WTC11 (cell line): ENCODE data around the gene FASTKD3. TPM values are rescaled to one million over a fixed set of nuclear protein-coding genes. Genes with fewer than 3 reads are reported as not detected.

ENCODE experiments used
- CBFB ChIP-seq: sonication (generic); formaldehyde crosslinking; IDR thresholded peaks from 2 replicates; pipeline ENCODE4 v1.8.1; 2022; ENCODE audit warnings: mild to moderate bottlenecking, low read depth, missing genetic modification reagents
- ELF4 ChIP-seq: sonication (generic); formaldehyde crosslinking; IDR thresholded peaks from 2 replicates; pipeline ENCODE4 v1.8.1; 2022; ENCODE audit warnings: low read depth, mild to moderate bottlenecking, moderate library complexity, missing genetic modification reagents
- EMX1 ChIP-seq: fragments of 250-450 bp; sonication (Bioruptor Pico); IDR thresholded peaks from 2 replicates; pipeline ENCODE4 v1.8.0; 2021; ENCODE audit warnings: mild to moderate bottlenecking
- ESRRA ChIP-seq: sonication (generic); formaldehyde crosslinking; IDR thresholded peaks from 2 replicates; pipeline ENCODE4 v1.8.1; 2022; ENCODE audit warnings: mild to moderate bottlenecking, missing genetic modification reagents, borderline replicate concordance
- FOXJ3 ChIP-seq: sonication (generic); formaldehyde crosslinking; IDR thresholded peaks from 2 replicates; pipeline ENCODE4 v1.9.0; 2021; ENCODE audit warnings: missing genetic modification reagents, mild to moderate bottlenecking, borderline replicate concordance
- GABPB1 ChIP-seq: sonication (generic); formaldehyde crosslinking; IDR thresholded peaks from 2 replicates; pipeline ENCODE4 v1.8.1; 2023; ENCODE audit warnings: mild to moderate bottlenecking, missing genetic modification reagents
- JUN ChIP-seq: sonication (generic); formaldehyde crosslinking; IDR thresholded peaks from 2 replicates; pipeline ENCODE4 v1.8.0; 2023; ENCODE audit warnings: mild to moderate bottlenecking, missing genetic modification reagents
- NFYB ChIP-seq: sonication (generic); formaldehyde crosslinking; conservative IDR thresholded peaks from 2 replicates; pipeline ENCODE4 v1.8.0; 2022; ENCODE audit warnings: low read depth, missing genetic modification reagents
- NR2C2 ChIP-seq: sonication (generic); formaldehyde crosslinking; IDR thresholded peaks from 2 replicates; pipeline ENCODE4 v1.8.0; 2022; ENCODE audit warnings: mild to moderate bottlenecking, missing genetic modification reagents
- OVOL2 ChIP-seq: fragments of 250-450 bp; sonication (Bioruptor Pico); IDR thresholded peaks from 2 replicates; pipeline ENCODE4 v1.9.0; 2021; ENCODE audit warnings: mild to moderate bottlenecking, borderline replicate concordance
- RELA ChIP-seq: sonication (generic); formaldehyde crosslinking; IDR thresholded peaks from 2 replicates; pipeline ENCODE4 v1.8.1; 2022; ENCODE audit warnings: missing genetic modification reagents, mild to moderate bottlenecking, borderline replicate concordance
- SMAD3 ChIP-seq: sonication (generic); formaldehyde crosslinking; IDR thresholded peaks from 2 replicates; pipeline ENCODE4 v1.8.0; 2022; ENCODE audit warnings: missing genetic modification reagents, mild to moderate bottlenecking, borderline replicate concordance
- SMAD4 ChIP-seq: sonication (generic); formaldehyde crosslinking; IDR thresholded peaks from 2 replicates; pipeline ENCODE4 v1.8.0; 2022; ENCODE audit warnings: mild to moderate bottlenecking, missing genetic modification reagents
- ZNF121 ChIP-seq: sonication (generic); formaldehyde crosslinking; IDR thresholded peaks from 2 replicates; pipeline ENCODE4 v1.8.0; 2023; ENCODE audit warnings: missing genetic modification reagents
- ZNF263 ChIP-seq: sonication (generic); formaldehyde crosslinking; IDR thresholded peaks from 2 replicates; pipeline ENCODE4 v1.8.1; 2022; ENCODE audit warnings: low read depth, mild to moderate bottlenecking, moderate library complexity, missing genetic modification reagents
- ZNF416 ChIP-seq: fragments of 250-450 bp; sonication (Bioruptor Pico); IDR thresholded peaks from 2 replicates; pipeline ENCODE4 v1.9.0; 2021; ENCODE audit warnings: mild to moderate bottlenecking, inconsistent platforms
- ZNF423 ChIP-seq: fragments of 250-450 bp; sonication (Bioruptor Pico); IDR thresholded peaks from 2 replicates; pipeline ENCODE4 v2.1.2; 2022; ENCODE audit warnings: mild to moderate bottlenecking, moderate library complexity
- total RNA-seq: library from RNA; stranded (reverse); gene quantifications from 3 replicates; pipeline ENCODE4 v1.2.3, GENCODE V29; 2021
- TF ChIP-seq, protein P1 (sequence below): fragments of 250-450 bp; sonication (Bioruptor Pico); IDR thresholded peaks from 2 replicates; pipeline ENCODE4 v1.9.0; 2021; ENCODE audit warnings: mild to moderate bottlenecking, borderline replicate concordance
- TF ChIP-seq, protein P2 (sequence below): sonication (generic); formaldehyde crosslinking; IDR thresholded peaks from 2 replicates; pipeline ENCODE4 v1.8.1; 2023; ENCODE audit warnings: mild to moderate bottlenecking, missing genetic modification reagents, borderline replicate concordance
- TF ChIP-seq, protein P3 (sequence below): sonication (generic); formaldehyde crosslinking; IDR thresholded peaks from 2 replicates; pipeline ENCODE4 v1.8.0; 2023; ENCODE audit warnings: missing genetic modification reagents
- TF ChIP-seq, protein P4 (sequence below): fragments of 250-450 bp; sonication (Bioruptor Pico); IDR thresholded peaks from 2 replicates; pipeline ENCODE4 v1.9.0; 2021; ENCODE audit warnings: mild to moderate bottlenecking
- TF ChIP-seq, protein P5 (sequence below): fragments of 250-450 bp; sonication (Bioruptor Pico); IDR thresholded peaks from 2 replicates; pipeline ENCODE4 v1.9.0; 2021; ENCODE audit warnings: mild to moderate bottlenecking
- TF ChIP-seq, protein P6 (sequence below): sonication (generic); formaldehyde crosslinking; IDR thresholded peaks from 2 replicates; pipeline ENCODE4 v1.8.0; 2023; ENCODE audit warnings: missing genetic modification reagents, mild to moderate bottlenecking, borderline replicate concordance

The FASTKD3 gene
- total RNA-seq, 1 experiment from 2014 or later: 8.7 TPM

DNA sequence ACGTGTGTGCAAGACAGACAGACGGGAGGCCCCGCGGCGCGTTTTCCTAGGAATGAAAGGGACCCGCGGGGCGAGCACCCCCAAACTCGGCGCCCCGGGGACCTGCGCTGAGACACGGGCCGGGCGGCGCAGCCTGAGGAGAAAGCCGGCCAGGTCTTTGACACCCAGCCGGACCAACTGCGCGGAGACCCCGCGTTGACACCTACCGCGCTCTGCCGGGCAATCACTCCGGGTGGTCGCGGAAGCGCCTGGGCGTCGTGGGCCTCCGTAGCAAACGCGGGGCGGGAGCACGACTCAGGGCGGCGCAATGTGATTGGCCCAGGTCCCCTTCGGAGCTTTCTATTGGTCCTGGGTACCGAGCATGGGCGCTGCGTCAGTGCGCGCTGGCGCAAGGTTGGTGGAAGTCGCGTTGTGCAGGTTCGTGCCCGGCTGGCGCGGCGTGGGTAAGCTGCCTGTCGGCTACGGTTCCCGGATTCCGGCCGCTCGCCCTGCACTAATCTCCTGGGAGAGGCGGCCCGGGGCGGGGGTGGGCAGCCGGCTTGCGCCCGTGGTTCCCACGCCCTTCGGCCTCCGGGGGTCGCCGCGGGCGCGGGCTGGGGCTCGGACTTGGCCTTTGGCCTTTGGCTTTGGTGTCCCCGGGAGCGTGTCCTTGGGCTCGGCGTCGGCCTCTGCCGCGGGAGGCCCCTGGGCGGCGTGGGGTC, at the start of gene FASTKD3, which contains the start of gene MTRR (continued):
- TF ChIP-seq, protein P1, sequence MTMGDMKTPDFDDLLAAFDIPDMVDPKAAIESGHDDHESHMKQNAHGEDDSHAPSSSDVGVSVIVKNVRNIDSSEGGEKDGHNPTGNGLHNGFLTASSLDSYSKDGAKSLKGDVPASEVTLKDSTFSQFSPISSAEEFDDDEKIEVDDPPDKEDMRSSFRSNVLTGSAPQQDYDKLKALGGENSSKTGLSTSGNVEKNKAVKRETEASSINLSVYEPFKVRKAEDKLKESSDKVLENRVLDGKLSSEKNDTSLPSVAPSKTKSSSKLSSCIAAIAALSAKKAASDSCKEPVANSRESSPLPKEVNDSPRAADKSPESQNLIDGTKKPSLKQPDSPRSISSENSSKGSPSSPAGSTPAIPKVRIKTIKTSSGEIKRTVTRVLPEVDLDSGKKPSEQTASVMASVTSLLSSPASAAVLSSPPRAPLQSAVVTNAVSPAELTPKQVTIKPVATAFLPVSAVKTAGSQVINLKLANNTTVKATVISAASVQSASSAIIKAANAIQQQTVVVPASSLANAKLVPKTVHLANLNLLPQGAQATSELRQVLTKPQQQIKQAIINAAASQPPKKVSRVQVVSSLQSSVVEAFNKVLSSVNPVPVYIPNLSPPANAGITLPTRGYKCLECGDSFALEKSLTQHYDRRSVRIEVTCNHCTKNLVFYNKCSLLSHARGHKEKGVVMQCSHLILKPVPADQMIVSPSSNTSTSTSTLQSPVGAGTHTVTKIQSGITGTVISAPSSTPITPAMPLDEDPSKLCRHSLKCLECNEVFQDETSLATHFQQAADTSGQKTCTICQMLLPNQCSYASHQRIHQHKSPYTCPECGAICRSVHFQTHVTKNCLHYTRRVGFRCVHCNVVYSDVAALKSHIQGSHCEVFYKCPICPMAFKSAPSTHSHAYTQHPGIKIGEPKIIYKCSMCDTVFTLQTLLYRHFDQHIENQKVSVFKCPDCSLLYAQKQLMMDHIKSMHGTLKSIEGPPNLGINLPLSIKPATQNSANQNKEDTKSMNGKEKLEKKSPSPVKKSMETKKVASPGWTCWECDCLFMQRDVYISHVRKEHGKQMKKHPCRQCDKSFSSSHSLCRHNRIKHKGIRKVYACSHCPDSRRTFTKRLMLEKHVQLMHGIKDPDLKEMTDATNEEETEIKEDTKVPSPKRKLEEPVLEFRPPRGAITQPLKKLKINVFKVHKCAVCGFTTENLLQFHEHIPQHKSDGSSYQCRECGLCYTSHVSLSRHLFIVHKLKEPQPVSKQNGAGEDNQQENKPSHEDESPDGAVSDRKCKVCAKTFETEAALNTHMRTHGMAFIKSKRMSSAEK (CRISPR knock-in tag): no peak
- TF ChIP-seq, protein P2, sequence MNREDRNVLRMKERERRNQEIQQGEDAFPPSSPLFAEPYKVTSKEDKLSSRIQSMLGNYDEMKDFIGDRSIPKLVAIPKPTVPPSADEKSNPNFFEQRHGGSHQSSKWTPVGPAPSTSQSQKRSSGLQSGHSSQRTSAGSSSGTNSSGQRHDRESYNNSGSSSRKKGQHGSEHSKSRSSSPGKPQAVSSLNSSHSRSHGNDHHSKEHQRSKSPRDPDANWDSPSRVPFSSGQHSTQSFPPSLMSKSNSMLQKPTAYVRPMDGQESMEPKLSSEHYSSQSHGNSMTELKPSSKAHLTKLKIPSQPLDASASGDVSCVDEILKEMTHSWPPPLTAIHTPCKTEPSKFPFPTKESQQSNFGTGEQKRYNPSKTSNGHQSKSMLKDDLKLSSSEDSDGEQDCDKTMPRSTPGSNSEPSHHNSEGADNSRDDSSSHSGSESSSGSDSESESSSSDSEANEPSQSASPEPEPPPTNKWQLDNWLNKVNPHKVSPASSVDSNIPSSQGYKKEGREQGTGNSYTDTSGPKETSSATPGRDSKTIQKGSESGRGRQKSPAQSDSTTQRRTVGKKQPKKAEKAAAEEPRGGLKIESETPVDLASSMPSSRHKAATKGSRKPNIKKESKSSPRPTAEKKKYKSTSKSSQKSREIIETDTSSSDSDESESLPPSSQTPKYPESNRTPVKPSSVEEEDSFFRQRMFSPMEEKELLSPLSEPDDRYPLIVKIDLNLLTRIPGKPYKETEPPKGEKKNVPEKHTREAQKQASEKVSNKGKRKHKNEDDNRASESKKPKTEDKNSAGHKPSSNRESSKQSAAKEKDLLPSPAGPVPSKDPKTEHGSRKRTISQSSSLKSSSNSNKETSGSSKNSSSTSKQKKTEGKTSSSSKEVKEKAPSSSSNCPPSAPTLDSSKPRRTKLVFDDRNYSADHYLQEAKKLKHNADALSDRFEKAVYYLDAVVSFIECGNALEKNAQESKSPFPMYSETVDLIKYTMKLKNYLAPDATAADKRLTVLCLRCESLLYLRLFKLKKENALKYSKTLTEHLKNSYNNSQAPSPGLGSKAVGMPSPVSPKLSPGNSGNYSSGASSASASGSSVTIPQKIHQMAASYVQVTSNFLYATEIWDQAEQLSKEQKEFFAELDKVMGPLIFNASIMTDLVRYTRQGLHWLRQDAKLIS: no peak
- TF ChIP-seq OVOL2 (CRISPR knock-in tag) (no peak), SMAD3 (0 out of 2 replicates have a peak, but pooled peaks have one; percentile 19), SMAD4 (CRISPR knock-in tag) (no peak), ZNF263 (CRISPR knock-in tag) (no peak), RELA (CRISPR knock-in tag) (no peak), JUN (CRISPR knock-in tag) (peak; percentile 67; the same call in 1 of the 2 replicates), ESRRA (CRISPR knock-in tag) (peak; percentile 33; the same call in 1 of the 2 replicates), NR2C2 (no peak), ELF4 (CRISPR knock-in tag) (peak; percentile 57; the same call in 1 of the 2 replicates), ZNF416 (CRISPR knock-in tag) (no peak), FOXJ3 (no peak), NFYB (CRISPR knock-in tag) (peak; percentile 92), GABPB1 (CRISPR knock-in tag) (no peak), EMX1 (CRISPR knock-in tag) (no peak), ZNF423 (CRISPR knock-in tag) (peak; percentile 96), CBFB (no peak), ZNF121 (CRISPR knock-in tag) (no peak)
- TF ChIP-seq, protein P3, sequence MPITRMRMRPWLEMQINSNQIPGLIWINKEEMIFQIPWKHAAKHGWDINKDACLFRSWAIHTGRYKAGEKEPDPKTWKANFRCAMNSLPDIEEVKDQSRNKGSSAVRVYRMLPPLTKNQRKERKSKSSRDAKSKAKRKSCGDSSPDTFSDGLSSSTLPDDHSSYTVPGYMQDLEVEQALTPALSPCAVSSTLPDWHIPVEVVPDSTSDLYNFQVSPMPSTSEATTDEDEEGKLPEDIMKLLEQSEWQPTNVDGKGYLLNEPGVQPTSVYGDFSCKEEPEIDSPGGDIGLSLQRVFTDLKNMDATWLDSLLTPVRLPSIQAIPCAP (CRISPR knock-in tag): no peak
- TF ChIP-seq, protein P4, sequence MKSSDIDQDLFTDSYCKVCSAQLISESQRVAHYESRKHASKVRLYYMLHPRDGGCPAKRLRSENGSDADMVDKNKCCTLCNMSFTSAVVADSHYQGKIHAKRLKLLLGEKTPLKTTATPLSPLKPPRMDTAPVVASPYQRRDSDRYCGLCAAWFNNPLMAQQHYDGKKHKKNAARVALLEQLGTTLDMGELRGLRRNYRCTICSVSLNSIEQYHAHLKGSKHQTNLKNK (CRISPR knock-in tag): no peak
- TF ChIP-seq, protein P5, sequence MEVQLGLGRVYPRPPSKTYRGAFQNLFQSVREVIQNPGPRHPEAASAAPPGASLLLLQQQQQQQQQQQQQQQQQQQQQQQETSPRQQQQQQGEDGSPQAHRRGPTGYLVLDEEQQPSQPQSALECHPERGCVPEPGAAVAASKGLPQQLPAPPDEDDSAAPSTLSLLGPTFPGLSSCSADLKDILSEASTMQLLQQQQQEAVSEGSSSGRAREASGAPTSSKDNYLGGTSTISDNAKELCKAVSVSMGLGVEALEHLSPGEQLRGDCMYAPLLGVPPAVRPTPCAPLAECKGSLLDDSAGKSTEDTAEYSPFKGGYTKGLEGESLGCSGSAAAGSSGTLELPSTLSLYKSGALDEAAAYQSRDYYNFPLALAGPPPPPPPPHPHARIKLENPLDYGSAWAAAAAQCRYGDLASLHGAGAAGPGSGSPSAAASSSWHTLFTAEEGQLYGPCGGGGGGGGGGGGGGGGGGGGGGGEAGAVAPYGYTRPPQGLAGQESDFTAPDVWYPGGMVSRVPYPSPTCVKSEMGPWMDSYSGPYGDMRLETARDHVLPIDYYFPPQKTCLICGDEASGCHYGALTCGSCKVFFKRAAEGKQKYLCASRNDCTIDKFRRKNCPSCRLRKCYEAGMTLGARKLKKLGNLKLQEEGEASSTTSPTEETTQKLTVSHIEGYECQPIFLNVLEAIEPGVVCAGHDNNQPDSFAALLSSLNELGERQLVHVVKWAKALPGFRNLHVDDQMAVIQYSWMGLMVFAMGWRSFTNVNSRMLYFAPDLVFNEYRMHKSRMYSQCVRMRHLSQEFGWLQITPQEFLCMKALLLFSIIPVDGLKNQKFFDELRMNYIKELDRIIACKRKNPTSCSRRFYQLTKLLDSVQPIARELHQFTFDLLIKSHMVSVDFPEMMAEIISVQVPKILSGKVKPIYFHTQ: no peak
- TF ChIP-seq, protein P6, sequence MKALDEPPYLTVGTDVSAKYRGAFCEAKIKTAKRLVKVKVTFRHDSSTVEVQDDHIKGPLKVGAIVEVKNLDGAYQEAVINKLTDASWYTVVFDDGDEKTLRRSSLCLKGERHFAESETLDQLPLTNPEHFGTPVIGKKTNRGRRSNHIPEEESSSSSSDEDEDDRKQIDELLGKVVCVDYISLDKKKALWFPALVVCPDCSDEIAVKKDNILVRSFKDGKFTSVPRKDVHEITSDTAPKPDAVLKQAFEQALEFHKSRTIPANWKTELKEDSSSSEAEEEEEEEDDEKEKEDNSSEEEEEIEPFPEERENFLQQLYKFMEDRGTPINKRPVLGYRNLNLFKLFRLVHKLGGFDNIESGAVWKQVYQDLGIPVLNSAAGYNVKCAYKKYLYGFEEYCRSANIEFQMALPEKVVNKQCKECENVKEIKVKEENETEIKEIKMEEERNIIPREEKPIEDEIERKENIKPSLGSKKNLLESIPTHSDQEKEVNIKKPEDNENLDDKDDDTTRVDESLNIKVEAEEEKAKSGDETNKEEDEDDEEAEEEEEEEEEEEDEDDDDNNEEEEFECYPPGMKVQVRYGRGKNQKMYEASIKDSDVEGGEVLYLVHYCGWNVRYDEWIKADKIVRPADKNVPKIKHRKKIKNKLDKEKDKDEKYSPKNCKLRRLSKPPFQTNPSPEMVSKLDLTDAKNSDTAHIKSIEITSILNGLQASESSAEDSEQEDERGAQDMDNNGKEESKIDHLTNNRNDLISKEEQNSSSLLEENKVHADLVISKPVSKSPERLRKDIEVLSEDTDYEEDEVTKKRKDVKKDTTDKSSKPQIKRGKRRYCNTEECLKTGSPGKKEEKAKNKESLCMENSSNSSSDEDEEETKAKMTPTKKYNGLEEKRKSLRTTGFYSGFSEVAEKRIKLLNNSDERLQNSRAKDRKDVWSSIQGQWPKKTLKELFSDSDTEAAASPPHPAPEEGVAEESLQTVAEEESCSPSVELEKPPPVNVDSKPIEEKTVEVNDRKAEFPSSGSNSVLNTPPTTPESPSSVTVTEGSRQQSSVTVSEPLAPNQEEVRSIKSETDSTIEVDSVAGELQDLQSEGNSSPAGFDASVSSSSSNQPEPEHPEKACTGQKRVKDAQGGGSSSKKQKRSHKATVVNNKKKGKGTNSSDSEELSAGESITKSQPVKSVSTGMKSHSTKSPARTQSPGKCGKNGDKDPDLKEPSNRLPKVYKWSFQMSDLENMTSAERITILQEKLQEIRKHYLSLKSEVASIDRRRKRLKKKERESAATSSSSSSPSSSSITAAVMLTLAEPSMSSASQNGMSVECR: peak; percentile 92; the same call in 1 of the 2 replicates
